GM12865 (cell line): Measurements from ENCODE around the gene HOXB5.

Source experiments
- DNase-seq: peaks from one replicate; pipeline ENCODE4 v3.0.0; 2010; ENCODE audit warnings: low read depth
- H3K4me3 ChIP-seq: 2 replicates; pipeline ENCODE4 v1.5.1; 2011; ENCODE audit warnings: mild to moderate bottlenecking, low read depth, low read length, control low read depth
- CTCF ChIP-seq: IDR thresholded peaks from 2 replicates; pipeline ENCODE4 v1.5.1; 2011; ENCODE audit warnings: low read length, control low read depth, low read depth, inconsistent platforms; ENCODE audit not compliant: insufficient read depth; ENCODE audit errors: missing control alignments

Gene HOXB5

GRCh38 chr17:48545022-48545375 lies 48.6 kb downstream of the HOXB5 start, which contains the start of gene HOXB2:
HOXB2 (minus strand) TSS chr17:48545109; CDS start chr17:48544911, 198 bp downstream.
- no peak for DNase-seq
- TF ChIP-seq CTCF = no peak
- no peak within 1 kb of the TSS for H3K4me3 ChIP-seq

- DNase-seq = no peak
- H3K4me3 ChIP-seq = no peak overlapping the region
- TF ChIP-seq CTCF = no peak
Measured at GRCh38 chr17:48544349-48545021, 49.1 kb downstream of the HOXB5 start.

GRCh38 chr17:48543854-48544348 lies 49.7 kb downstream of the HOXB5 start:
- peak overlapping the region; percentile 33; the same call in 1 of the 2 replicates for H3K4me3 ChIP-seq
- DNase-seq = no peak
- TF ChIP-seq CTCF = no peak

- TF ChIP-seq CTCF = peak; percentile 16
- peak overlapping the region; percentile 33 for H3K4me3 ChIP-seq
- peak; percentile 56 for DNase-seq
Measured at GRCh38 chr17:48543107-48543853, 50.3 kb downstream of the HOXB5 start.

GRCh38 chr17:48542698-48543106 lies 50.9 kb downstream of the HOXB5 start:
- no peak for DNase-seq
- no peak for TF ChIP-seq CTCF
- H3K4me3 ChIP-seq = peak overlapping the region; percentile 33

- TF ChIP-seq CTCF = no peak
- no peak overlapping the region for H3K4me3 ChIP-seq
- DNase-seq = no peak
Measured at GRCh38 chr17:48542114-48542656, 51.4 kb downstream of the HOXB5 start.
